HG03342 (cell line): ENCODE measurements around the gene GRIK3.

Experiments
- ATAC-seq: cut with Tn5 transposase; IDR thresholded peaks from one replicate; pipeline ENCODE4 v1.9.1; 2021; ENCODE audit warnings: mild to moderate bottlenecking, moderate library complexity; ENCODE audit not compliant: unreplicated experiment

Gene GRIK3

GRCh38 chr1:36882536-36883285 is 151.6 kb downstream of the GRIK3 start:
- ATAC-seq = no peak

DNA sequence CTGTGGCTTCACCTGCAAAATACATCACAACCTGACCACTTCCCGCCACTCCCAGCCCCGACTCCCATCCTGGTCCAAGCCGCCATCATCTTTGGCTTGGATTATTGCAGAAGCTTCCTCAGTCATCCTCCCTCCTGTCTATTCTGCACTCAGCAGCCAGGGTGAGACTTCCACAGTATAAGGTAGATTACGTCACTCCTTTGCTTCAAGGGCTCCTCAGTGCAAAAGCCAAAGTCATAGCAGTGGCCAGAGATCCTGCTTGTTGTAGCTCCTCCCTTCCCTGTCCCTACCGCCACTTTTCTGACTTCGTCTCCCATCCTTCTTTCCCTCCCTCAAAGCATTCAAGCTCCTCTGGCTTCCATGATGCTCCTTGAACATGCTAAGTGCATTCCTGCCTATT is 152.8 kb downstream of the GRIK3 start:
- ATAC-seq = no peak

GRCh38 chr1:36881068-36881405 is 153.3 kb downstream of the GRIK3 start:
- no peak for ATAC-seq

- ATAC-seq = no peak
Observed at GRCh38 chr1:36880155-36881067, 153.9 kb downstream of the GRIK3 start.

DNA sequence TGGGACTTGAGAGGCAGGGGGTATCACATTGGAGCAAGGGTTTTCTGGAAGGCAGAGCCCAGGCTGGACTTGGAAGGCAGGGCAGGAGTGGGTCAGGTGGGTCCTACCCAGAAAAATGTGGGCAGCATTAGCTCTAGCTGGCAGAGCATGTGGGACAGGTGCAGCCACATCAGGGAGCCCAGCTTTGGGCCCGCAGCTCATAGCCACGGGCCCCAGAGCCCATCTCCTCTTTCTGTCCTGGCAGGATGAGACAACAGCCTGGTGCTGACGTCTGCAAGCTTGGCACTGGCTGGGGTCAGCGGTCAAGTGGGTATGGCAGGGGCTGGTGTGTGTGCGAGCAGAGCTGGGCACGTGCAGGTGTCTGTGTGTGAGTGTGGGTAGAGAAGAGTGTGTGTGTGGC is 154.7 kb downstream of the GRIK3 start:
- no peak for ATAC-seq

DNA sequence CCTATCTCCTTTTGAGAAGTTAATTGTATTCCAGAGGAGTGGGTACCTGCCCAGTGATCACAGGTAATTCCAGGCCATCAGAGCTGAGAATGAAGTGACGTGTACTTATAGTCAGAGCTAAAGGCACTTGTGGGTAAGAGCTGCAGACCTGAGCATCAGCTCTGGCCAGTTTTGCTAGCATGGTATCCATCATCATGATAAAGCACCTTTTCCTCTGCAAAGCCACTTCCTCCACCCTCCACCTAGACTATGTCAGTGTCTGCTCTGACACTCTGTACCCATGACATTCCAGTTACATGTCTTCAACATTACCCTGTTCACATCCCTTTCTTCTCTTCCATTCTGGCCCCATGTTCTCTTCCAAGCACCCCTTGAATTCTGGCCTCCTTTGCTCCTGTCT is 157.3 kb downstream of the GRIK3 start:
- no peak for ATAC-seq

- ATAC-seq = no peak
Observed at GRCh38 chr1:36874271-36875060, 159.8 kb downstream of the GRIK3 start.

DNA sequence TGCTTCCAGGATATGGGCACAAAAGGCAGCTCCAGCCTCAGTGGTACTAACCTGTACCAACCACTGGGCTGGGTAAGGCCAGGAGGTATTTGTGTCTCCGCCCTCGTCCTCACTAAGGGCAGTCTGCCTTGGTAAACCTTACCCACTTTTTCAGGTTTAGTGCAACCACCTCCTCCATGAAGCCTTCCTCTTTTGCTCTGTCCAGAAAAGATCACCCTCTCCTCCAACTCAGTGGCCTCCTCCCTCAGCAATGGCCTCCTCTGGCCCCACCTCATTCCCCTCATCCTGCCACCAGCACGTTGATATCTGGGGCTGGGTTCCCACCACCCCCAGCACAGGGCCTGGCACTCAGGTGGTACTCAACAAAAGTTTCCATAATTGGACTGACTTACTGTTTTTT is 161.5 kb downstream of the GRIK3 start:
- ATAC-seq = no peak

GRCh38 chr1:36872126-36872754 is 162.1 kb downstream of the GRIK3 start:
- no peak for ATAC-seq

DNA sequence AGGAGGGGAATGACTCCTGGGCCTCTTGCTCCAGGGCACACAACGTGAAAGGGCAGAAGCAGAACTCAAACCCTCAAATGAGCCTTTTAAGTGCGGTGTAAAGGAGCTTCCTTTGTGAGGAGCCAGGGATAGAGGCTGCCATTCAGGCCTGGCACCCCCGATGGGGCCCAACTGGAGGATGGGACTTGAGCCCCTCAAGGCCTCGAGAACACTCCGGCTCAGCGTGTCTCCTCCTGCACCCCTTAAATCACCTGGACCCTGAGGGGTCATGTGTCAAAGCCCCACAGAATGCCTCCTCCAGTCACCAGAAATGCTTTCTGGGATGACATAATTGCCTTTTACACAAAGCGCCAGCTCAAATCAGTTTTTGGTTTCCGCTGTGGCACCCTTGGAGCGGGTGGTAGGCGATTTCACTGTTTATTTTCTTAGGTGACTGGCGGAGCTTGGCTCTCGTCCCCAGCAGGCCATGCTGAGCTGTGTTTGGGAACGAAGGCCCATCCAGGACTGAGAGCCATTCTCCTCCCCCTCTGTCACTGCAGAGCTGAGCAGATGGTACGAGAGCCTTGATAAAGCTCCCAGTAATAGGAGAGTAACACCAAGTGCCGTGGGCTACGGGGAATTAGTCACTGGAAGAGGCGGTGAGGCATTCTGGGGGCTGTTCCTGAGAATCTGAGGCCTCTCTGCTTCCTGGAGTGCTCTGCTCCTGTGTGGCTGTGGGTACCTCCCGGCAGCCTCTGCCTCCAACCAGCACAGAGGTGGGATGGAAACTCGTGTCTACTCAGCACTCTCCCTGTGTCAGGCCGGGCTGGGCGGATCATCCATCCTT is 163.0 kb downstream of the GRIK3 start:
- no peak for ATAC-seq

DNA sequence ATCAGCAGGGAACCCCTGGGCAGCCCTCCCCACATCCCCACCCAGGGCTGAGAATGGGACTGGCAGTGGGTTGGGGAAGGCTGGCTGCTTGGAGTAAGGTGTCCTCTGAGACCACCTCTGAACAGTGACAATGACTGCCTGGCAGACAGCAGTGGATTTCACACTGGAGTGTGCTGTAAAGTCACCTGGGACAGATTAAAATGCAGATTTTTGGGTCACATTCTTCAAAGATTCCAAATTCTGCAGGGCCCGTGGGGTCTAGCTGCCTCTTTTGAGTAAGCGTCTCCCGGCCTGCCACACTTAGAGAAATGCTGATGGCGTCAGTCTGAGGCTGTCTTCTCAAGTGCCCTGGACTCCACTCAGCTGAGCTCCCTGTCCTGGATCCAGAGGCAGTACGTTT is 164.5 kb downstream of the GRIK3 start:
- ATAC-seq = no peak

DNA sequence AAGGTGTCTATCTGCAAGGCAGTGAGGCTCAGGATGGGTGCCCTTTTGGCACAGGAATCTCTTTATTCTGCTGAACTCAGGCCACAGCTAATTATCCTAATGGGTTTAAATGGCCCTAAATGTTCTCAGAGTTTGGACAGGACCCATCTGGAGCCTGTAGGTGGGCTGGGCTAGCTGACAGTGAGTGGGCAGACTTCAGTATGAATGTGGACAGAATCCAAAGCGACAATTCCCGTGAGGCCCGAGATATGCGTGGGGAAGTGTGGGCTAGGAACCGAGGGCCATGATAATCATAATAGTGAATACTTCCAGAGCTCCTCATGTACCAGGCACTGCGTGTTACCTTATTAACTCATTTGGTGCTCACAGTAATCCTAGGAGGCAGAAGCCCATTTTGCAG is 165.3 kb downstream of the GRIK3 start:
- no peak for ATAC-seq

DNA sequence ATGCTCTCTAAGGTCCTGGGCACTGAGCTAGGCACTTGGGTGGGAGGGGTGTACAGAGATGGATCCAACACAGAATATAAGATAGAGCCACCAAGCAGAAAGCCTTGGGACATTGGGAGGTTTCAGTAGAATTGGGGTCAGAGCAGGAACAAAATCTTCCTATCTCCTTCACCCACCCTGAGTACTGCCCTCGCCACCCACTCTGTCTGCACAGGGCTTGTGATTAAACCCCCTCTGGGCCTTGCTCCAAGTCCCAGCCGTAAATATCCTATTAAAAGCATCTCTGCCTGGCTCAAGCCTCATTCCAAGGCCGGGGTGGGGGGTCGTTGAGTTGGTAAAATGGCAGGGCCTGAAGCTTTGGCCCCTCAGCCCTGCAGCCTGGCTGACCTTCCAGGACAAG is 166.7 kb downstream of the GRIK3 start:
- ATAC-seq = no peak

DNA sequence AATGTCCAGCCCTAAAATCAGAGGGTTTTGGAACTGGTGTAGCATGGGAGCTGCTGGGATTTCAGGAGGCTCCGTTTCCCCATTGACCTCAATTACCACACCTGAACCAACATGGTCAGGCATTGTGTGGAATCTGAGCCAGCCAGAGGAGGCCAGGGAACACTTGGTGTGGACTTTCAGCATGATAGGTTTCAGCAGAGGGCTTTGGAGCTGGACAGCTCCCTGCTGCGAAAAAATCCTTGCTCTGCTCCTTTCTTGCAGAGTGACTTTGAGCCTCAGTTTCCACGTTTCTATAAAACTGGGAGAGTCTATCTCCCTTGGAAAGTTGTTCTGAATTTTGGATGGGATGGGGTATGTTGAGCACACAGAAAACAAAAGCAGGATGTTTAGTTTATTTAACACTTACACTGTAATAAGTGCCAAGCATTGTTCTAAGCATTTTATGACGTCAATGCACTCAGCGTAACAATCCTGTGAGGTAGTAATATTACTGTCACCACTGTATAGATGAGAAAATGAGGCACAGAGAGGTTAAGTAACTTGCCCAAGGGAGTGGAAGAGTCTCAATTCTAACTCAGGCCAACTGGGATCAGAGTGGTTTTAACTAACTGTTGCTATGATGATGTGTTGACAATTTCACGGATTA is 168.0 kb downstream of the GRIK3 start:
- no peak for ATAC-seq

DNA sequence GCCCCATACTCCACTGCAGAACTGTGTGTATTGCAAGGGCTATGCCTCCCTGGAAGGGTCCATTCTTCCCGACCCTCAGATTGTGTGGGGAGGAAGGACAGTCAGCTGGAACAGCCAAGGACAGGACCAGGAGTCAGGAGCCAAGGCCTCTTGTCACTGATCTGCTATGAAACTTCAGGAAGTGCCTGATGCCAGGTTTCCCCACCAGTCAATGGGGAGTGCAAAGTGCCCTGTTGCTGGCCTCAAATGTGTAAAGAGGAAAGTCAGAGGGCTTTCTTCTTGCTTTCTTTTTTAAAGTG is 168.8 kb downstream of the GRIK3 start:
- ATAC-seq = no peak

- no peak for ATAC-seq
Observed at GRCh38 chr1:36864823-36865601, 169.3 kb downstream of the GRIK3 start.

- ATAC-seq = no peak
Observed at GRCh38 chr1:36864182-36864822, 170.0 kb downstream of the GRIK3 start.

DNA sequence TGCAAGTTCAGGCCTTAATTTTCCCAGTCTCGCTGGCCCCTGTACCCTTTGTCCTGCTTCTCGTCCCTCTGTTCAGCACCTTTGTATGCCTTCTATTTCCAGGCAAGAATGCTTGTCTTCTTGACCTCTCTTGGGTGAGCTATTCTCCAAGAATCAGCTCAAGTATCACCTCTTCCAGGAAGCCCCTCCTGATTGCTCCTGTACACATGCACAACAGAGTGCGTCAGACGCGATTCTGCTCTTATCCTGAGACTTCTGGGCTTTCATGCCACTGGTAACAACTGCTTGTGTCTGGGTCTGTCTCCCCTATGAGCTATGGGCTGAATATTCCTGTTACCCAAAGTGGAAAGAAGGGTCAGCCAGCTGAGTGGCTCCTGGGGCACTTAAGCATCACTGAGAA is 170.8 kb downstream of the GRIK3 start:
- ATAC-seq = no peak

- no peak for ATAC-seq
Observed at GRCh38 chr1:36863061-36863460, 171.3 kb downstream of the GRIK3 start.
